H1 (cell line): ENCODE measurements around the gene SAT1. TPM values are rescaled to one million over a fixed set of nuclear protein-coding genes. Genes with fewer than 3 reads are reported as not detected.

ENCODE experiments used
- CTBP2 ChIP-seq: IDR thresholded peaks from 2 replicates; pipeline ENCODE4 v1.7.0; 2011; ENCODE audit warnings: borderline replicate concordance, mild to moderate bottlenecking, moderate library complexity, mixed read lengths, low read length; ENCODE audit not compliant: insufficient read depth, insufficient read length
- polyA plus RNA-seq, 7 experiments: library from polyadenylated mRNA; depleted of rRNA in 3 of 7; stranded (reverse) in 5 of 7; unstranded in 2 of 7; fragments of >200 nt in 5 of 7; fragments of 200-250 nt in 2 of 7; gene quantifications; 1 replicate in 5 of 7; 2 replicates in 1 of 7; 4 replicates in 1 of 7; pipeline versions ENCODE4 v1.2.1 to v1.2.3, GENCODE V29; 2011 to 2013; ENCODE audit warnings: missing spikeins in 2 of 7, mixed read lengths in 2 of 7
- total RNA-seq: library from RNA; stranded (reverse); fragmentation: NEBNext Ultra II Directional; extraction: Animal tissue kit (Norgen Biotek cat#: 25700); gene quantifications from 2 replicates; pipeline ENCODE4 v1.2.1, GENCODE V29; 2021

The SAT1 gene
- total and polyA plus RNA-seq, 2 of the 8 experiments (the other 6 are each of a cell fraction or from before 2014, with no cell fraction given) = 29.2 to 36.8 TPM

DNA sequence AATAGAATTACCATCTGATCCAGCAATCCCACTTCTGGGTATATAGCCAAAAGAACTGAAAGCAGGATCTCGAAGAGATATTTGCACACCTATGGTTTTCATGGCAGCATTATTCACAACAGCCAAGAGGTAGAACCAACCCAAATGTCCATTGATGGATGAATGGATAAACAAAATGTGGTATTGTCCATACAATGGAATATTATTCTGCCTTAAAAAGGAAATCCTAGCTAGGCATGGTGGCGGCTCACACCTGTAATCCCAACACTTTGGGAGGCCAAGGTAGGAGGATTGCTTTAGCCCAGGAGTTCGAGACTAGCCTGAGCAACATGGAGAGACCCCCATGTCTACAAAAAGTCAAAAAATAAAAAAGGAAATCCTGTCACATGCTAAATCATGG, 27.3 kb downstream of the SAT1 start (continued):
- no peak for TF ChIP-seq CTBP2
- TF ChIP-seq, all 59 proteins: peak for 0
